Tibial artery (tissue), 4 donors: ENCODE measurements around the gene CCDC57.

Experiments used
- DNase-seq, 2 donors: peaks; one replicate each; pipeline ENCODE4 v3.0.0-alpha.2; 2019
- H3K27ac ChIP-seq, 2 donors: fragments of 200-600 bp; sonication (generic) in 1 of 2; 1 replicate in 1 of 2; 2 replicates in 1 of 2; pipeline ENCODE4 v1.5.1; 2018 to 2019; ENCODE audit warnings: mild to moderate bottlenecking in 1 of 2
- H3K27me3 ChIP-seq, 2 donors: fragments of 200-600 bp; sonication (generic) in 1 of 2; one replicate each; pipeline versions ENCODE4 v1.5.1 to v1.6.0; 2016 to 2019
- H3K36me3 ChIP-seq, 3 donors: fragments of 200-600 bp; sonication (generic) in 2 of 3; one replicate each; pipeline ENCODE4 v1.5.1; 2016 to 2019; ENCODE audit warnings: mild to moderate bottlenecking in 2 of 3
- H3K4me1 ChIP-seq, 4 donors: fragments of 200-600 bp; sonication (generic) in 2 of 4; 1 replicate in 3 of 4; 2 replicates in 1 of 4; pipeline ENCODE4 v1.5.1; 2016 to 2019
- H3K4me3 ChIP-seq, 2 donors: fragments of 200-600 bp; sonication (generic) in 1 of 2; 1 replicate in 1 of 2; 2 replicates in 1 of 2; pipeline ENCODE4 v1.5.1; 2018 to 2019; ENCODE audit warnings: mild to moderate bottlenecking in 2 of 2
- H3K9me3 ChIP-seq, 3 donors: fragments of 200-600 bp; sonication (generic) in 1 of 3; one replicate each; pipeline ENCODE4 v1.5.1; 2016 to 2019
- intact Hi-C: fragments of 100-400 bp; cut with DNase I; formaldehyde crosslinking; loops from one replicate; pipeline ENCODE4 v1.15.0; 2023; ENCODE audit warnings: low total_unique reads
- TF ChIP-seq, protein P1 (sequence below), 2 experiments: fragments of 200-600 bp in 1 of 2; fragments of 450-650 bp in 1 of 2; IDR thresholded peaks; one replicate each; pipeline ENCODE4 v1.5.1; 2017 to 2019; ENCODE audit warnings: antibody characterized with exemption in 2 of 2, mild to moderate bottlenecking in 1 of 2, moderate library complexity in 1 of 2

The CCDC57 gene

DNA sequence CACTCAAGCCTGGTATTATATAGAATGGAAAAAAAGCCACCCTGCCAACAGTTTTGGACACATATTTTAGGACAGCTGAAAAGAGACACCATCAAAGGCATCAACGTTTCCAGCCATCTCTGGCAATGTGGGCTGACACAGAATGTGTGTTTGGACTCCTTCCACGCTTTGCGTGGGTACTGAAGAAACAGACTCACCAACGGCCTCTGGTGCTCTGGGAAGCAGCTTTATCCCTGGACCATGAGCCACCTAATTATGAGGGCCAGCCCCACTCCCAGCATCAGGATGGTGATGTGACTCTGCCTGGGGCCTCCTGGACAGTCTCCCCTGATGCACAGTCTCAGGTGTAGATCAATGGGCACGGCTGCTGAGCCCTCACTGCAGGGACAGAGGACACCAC, 27.9 kb downstream of the CCDC57 start:
- no peaks in the 10 kb centered on the region for H3K4me1 ChIP-seq
- TF ChIP-seq, protein P1, sequence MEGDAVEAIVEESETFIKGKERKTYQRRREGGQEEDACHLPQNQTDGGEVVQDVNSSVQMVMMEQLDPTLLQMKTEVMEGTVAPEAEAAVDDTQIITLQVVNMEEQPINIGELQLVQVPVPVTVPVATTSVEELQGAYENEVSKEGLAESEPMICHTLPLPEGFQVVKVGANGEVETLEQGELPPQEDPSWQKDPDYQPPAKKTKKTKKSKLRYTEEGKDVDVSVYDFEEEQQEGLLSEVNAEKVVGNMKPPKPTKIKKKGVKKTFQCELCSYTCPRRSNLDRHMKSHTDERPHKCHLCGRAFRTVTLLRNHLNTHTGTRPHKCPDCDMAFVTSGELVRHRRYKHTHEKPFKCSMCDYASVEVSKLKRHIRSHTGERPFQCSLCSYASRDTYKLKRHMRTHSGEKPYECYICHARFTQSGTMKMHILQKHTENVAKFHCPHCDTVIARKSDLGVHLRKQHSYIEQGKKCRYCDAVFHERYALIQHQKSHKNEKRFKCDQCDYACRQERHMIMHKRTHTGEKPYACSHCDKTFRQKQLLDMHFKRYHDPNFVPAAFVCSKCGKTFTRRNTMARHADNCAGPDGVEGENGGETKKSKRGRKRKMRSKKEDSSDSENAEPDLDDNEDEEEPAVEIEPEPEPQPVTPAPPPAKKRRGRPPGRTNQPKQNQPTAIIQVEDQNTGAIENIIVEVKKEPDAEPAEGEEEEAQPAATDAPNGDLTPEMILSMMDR (IDR thresholded peaks at IDR 0.05), result no peak
- H3K4me3 ChIP-seq, result no peak overlapping the region
- H3K27me3 ChIP-seq, result no peaks in the 10 kb centered on the region
- no peak overlapping the region for H3K27ac ChIP-seq
- DNase-seq, result no peak
- peaks cover 5 to 66% (median 49%) of the 10 kb centered on the region in 3 donors for H3K36me3 ChIP-seq
- intact Hi-C loops, result no loop called here
- H3K9me3 ChIP-seq, result no peaks in the 10 kb centered on the region

DNA sequence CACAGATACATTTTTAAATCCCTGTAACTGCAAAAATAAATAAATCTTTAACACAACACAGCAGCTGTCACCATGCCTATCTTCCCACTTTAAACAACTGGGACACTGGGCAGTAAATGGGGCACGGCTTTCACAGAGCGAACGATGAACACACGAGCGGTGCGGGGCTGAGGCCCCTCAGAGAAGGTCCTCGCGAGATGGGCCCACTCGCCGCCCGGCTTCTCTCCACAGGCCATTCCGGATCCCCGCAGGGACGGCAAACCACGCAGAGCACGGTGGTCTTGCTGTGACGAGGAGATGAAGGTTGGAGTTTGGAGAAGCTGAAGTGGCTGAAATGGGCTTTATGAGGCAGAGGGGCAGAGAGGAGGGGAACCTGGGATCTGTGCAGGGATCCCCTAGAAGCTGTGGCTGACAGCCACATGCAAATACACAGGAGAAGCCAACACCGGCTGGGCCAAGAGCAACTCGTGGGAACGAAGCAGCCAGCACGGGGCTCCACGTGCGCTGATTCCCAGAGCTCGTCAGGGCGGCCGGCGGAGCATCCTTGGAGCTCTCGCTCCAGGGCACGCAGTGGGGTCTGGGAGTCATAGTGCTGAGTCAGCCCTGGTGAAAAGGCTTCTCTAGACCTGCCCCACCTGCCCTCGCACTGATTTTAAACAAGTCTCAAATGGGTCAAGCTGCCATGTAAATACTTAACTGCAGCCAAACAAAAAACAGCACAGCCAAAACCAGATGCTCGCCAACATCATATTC, 31.7 kb downstream of the CCDC57 start:
- TF ChIP-seq, protein P1 (IDR thresholded peaks at IDR 0.05), result no peak
- Histone ChIP-seq H3K36me3 (peaks cover 5 to 82% (median 46%) of the 10 kb centered on the region in 3 donors), H3K9me3 (no peaks in the 10 kb centered on the region), H3K4me1 (no peaks in the 10 kb centered on the region), H3K27me3 (no peaks in the 10 kb centered on the region), H3K4me3 (no peak overlapping the region), H3K27ac (no peak overlapping the region)
- DNase-seq, result no peak
- intact Hi-C loops, result no loop called here

DNA sequence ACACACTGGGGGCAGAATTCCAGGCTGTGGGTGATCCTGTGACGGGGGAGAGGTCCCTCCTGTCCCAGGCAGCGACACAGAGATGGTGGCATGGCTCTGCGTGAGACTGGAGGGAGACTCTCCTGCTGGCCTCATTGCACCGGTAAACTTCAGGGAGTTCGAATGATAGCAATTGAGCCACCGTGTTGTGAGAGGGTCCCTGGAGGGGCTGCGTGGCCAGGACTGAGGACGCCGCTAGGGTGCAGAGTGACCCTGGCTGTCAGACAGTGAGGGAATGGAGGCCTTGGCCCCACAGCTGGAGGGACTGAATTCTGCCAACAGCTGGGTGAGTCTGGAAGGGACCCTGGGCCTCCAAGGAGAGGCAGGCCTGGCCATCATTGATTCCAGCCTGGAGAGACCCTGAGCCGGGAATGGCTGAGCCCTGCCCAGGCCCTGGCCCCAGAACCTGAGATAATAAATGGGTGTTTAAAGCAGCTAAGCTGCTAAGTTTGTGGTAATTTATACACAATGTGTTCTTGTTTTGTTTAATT, 32.6 kb downstream of the CCDC57 start:
- TF ChIP-seq, protein P1 (IDR thresholded peaks at IDR 0.05), result no peak
- no peak for DNase-seq
- H3K27ac ChIP-seq, result no peak overlapping the region

DNA sequence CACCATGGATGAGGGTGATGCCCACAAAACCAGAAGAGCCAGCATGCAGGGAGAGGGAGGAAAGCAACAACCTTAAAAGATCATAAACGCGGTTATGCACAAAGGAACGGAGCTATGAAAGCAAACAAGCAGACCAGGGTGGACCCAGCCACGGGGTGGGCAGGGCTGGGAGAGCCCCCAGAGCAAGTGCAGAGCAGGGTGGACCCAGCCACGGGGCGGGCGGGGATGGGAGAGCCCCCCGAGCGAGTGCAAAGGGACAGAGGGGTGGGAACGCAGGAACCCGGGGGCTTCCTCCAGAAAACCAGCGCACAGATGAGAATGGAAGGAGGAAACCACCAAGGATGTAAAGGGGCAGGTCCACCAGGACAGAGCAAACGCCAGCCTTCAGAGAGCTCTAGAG, 33.2 kb downstream of the CCDC57 start:
- Histone ChIP-seq H3K4me3 (no peak overlapping the region), H3K27me3 (no peaks in the 10 kb centered on the region), H3K36me3 (peaks cover 0 to 76% (median 44%) of the 10 kb centered on the region in 3 donors), H3K9me3 (no peaks in the 10 kb centered on the region), H3K27ac (no peak overlapping the region), H3K4me1 (no peaks in the 10 kb centered on the region)
- intact Hi-C loops, result no loop called here
- TF ChIP-seq, protein P1 (IDR thresholded peaks at IDR 0.05), result no peak
- DNase-seq, result no peak

More for the DNA sequence above, 32.6 kb downstream of the CCDC57 start:
- H3K36me3 ChIP-seq, result peaks cover 5 to 78% (median 46%) of the 10 kb centered on the region in 3 donors
- intact Hi-C loops, result no loop called here
- no peaks in the 10 kb centered on the region for H3K4me1 ChIP-seq
- H3K4me3 ChIP-seq, result no peak overlapping the region
- no peaks in the 10 kb centered on the region for H3K9me3 ChIP-seq
- no peaks in the 10 kb centered on the region for H3K27me3 ChIP-seq

DNA sequence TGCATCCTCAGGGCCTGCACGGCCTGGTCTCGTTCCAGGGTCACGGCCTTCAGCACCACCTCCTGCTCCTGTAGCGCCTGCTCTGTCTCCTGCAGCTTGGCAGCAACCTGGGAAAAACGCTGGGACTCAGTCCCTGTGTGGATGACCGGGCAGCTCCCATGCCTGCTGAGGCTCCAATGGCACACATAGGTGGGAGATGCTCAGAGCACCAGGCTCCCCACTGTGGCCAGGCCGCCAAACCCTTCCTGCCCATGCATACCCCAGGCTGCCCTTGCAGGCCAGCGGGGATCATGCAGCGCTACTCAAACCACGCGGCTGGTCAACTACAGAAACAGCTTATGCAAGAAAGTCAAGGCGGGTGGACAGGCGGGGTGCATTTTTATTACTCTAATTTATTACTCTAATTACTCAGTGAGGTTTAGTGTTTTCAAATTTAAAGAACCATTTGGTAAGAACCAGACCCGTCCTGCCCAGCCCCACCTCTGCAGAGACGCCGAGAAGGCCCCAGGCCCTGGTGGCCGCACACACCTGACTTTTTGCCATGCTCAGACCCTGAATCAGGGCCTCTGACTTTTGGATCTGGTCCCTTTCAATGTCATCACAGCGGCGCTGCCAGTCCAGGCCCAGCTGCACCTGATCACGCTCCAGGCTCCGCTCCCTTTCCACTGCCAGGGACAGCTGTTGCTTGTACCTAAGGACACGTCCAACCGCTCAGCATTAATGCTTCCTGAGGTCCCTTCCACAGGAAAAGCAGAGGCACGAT, 34.0 kb downstream of the CCDC57 start:
- TF ChIP-seq, protein P1 (IDR thresholded peaks at IDR 0.05), result no peak
- intact Hi-C loops, result no loop called here
- H3K4me1 ChIP-seq, result no peaks in the 10 kb centered on the region
- no peak overlapping the region for H3K27ac ChIP-seq
- no peaks in the 10 kb centered on the region for H3K9me3 ChIP-seq
- no peak for DNase-seq
- no peaks in the 10 kb centered on the region for H3K27me3 ChIP-seq
- no peak overlapping the region for H3K4me3 ChIP-seq
- H3K36me3 ChIP-seq, result peaks cover 0 to 76% (median 36%) of the 10 kb centered on the region in 3 donors
